ENCODE measurements around the gene RWDD4.

Gene RWDD4

DNA sequence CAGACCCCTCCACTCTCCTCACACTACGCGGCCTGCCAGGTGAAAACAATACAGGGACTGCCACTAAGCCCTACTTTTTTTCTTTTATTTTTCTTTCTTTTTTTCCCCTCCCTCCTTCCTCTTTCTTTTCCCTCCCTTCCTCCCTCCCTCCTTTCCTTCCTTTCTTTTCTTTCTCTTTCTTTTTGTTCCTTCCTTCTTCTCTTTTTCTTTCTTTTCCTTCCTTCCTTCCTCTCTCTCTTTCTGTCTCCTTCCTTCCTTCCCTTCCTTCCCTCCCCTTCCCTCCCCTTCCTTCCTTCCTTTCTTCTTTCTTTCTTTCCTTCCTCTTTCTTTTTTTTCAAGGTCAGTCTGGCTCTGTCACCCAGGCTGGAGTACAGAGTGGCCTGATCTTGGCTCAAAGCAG, 41.9 kb downstream of the RWDD4 start:
- DNase-seq (ENCODE audit: low read depth) = no peak
- no peak overlapping the region for H3K4me3 ChIP-seq (ENCODE audit: low read depth, low read length)
- no peak for TF ChIP-seq MYC (IDR thresholded peaks at IDR 0.05; ENCODE audit: low read depth, low read length)
- TF ChIP-seq POLR2A (IDR thresholded peaks at IDR 0.05; ENCODE audit: extremely low read depth, insufficient read length) = no peak
- TF ChIP-seq, protein P1, sequence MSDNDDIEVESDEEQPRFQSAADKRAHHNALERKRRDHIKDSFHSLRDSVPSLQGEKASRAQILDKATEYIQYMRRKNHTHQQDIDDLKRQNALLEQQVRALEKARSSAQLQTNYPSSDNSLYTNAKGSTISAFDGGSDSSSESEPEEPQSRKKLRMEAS (IDR thresholded peaks at IDR 0.05; ENCODE audit: low read depth, low read length) = no peak
- no peak for TF ChIP-seq CTCF (IDR thresholded peaks at IDR 0.05; ENCODE audit: low read depth, low read length)

GRCh38 chr4:183612329-183613250, 46.4 kb downstream of the RWDD4 start:
- no peak overlapping the region for H3K4me3 ChIP-seq (ENCODE audit: low read depth, low read length)
- DNase-seq (ENCODE audit: low read depth) = no peak
- TF ChIP-seq POLR2A (IDR thresholded peaks at IDR 0.05; ENCODE audit: extremely low read depth, insufficient read length) (no peak), MYC (IDR thresholded peaks at IDR 0.05; ENCODE audit: low read depth, low read length) (no peak), CTCF (IDR thresholded peaks at IDR 0.05; ENCODE audit: low read depth, low read length) (no peak)
- TF ChIP-seq, protein P1 (IDR thresholded peaks at IDR 0.05; ENCODE audit: low read depth, low read length) = no peak

GRCh38 chr4:183611210-183611830, 47.7 kb downstream of the RWDD4 start:
- H3K4me3 ChIP-seq (ENCODE audit: low read depth, low read length) = no peak overlapping the region
- TF ChIP-seq CTCF (IDR thresholded peaks at IDR 0.05; ENCODE audit: low read depth, low read length) (no peak), MYC (IDR thresholded peaks at IDR 0.05; ENCODE audit: low read depth, low read length) (no peak), POLR2A (IDR thresholded peaks at IDR 0.05; ENCODE audit: extremely low read depth, insufficient read length) (no peak)
- TF ChIP-seq, protein P1 (IDR thresholded peaks at IDR 0.05; ENCODE audit: low read depth, low read length) = no peak
- no peak for DNase-seq (ENCODE audit: low read depth)

GRCh38 chr4:183610613-183611012, 48.4 kb downstream of the RWDD4 start:
- no peak for DNase-seq (ENCODE audit: low read depth)
- TF ChIP-seq, protein P1 (IDR thresholded peaks at IDR 0.05; ENCODE audit: low read depth, low read length) = no peak
- TF ChIP-seq MYC (IDR thresholded peaks at IDR 0.05; ENCODE audit: low read depth, low read length) (no peak), CTCF (IDR thresholded peaks at IDR 0.05; ENCODE audit: low read depth, low read length) (no peak), POLR2A (IDR thresholded peaks at IDR 0.05; ENCODE audit: extremely low read depth, insufficient read length) (no peak)
- no peak overlapping the region for H3K4me3 ChIP-seq (ENCODE audit: low read depth, low read length)

DNA sequence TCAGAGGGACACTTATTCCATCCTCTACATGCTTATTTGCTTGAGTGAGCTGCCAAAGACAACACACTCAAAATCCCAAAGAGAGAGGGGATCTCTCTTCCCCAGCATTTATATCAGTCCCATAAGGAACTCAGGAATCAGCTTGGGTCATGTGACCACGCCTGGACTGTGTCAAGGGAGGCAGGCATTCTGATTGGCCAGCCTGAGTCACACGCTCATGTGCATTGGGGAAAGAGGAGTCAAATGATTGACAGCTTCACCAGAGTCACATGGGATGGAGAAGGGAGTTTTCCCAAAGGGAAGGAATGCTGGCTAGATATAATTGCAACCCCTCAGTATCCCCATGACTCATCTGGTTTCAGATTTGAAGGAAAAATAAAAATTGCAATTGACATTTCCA, 49.0 kb downstream of the RWDD4 start:
- H3K4me3 ChIP-seq (ENCODE audit: low read depth, low read length) = no peak overlapping the region
- no peak for TF ChIP-seq CTCF (IDR thresholded peaks at IDR 0.05; ENCODE audit: low read depth, low read length)
- TF ChIP-seq, protein P1 (IDR thresholded peaks at IDR 0.05; ENCODE audit: low read depth, low read length) = no peak
- TF ChIP-seq MYC (IDR thresholded peaks at IDR 0.05; ENCODE audit: low read depth, low read length) = no peak
- TF ChIP-seq POLR2A (IDR thresholded peaks at IDR 0.05; ENCODE audit: extremely low read depth, insufficient read length) = no peak
- no peak for DNase-seq (ENCODE audit: low read depth)
